Prostate gland (tissue), 2 donors: ENCODE data around the gene NDFIP2. TPM values are rescaled to one million over a fixed set of nuclear protein-coding genes. Genes with fewer than 3 reads are reported as not detected.
A peak's percentile ranks its signal among the peaks of the same experiment; 100 is the strongest.
"Not testable (repeated sequence)": the region's sequence is repeated elsewhere in the genome, so short reads cannot be mapped to it uniquely, and the experiment has no call there.

Experiments used
- DNase-seq: peaks from one replicate; pipeline ENCODE4 v3.0.0-alpha.2; 2019; ENCODE audit warnings: low spot score
- H3K27ac ChIP-seq, 2 donors: fragments of 200-600 bp; sonication (generic); 2 replicates each; pipeline ENCODE4 v1.5.1; 2017 to 2019
- H3K27me3 ChIP-seq: fragments of 200-600 bp; sonication (generic); replicated peaks from 2 replicates; pipeline ENCODE4 v1.5.1; 2019; ENCODE audit not compliant: insufficient read depth
- H3K36me3 ChIP-seq, 2 donors: fragments of 200-600 bp; sonication (generic); 1 replicate in 1 of 2; 2 replicates in 1 of 2; pipeline versions ENCODE4 v1.5.1 to v1.8.1; 2017 to 2019
- H3K4me1 ChIP-seq: fragments of 200-600 bp; sonication (generic); replicated peaks from 2 replicates; pipeline ENCODE4 v1.5.1; 2019
- H3K4me3 ChIP-seq, 2 donors: fragments of 200-600 bp; sonication (generic); 2 replicates each; pipeline ENCODE4 v1.5.1; 2017 to 2019
- H3K9me3 ChIP-seq: fragments of 200-600 bp; sonication (generic); 2 replicates; pipeline ENCODE4 v1.5.1; 2017
- POLR2A ChIP-seq: fragments of 450-650 bp; IDR thresholded peaks from one replicate; pipeline ENCODE4 v1.6.1; 2016; ENCODE audit warnings: antibody characterized with exemption, mild to moderate bottlenecking
- POLR2AphosphoS5 ChIP-seq: sonication (generic); formaldehyde crosslinking; IDR thresholded peaks from one replicate; pipeline ENCODE4 v1.6.1; 2017; ENCODE audit warnings: antibody characterized with exemption
- WGBS: methylation state at CpG from one replicate; pipeline ENCODE4 v1.1.5; 2018; 5-methylcytosine and 5-hydroxymethylcytosine counted together
- intact Hi-C: fragments of 100-400 bp; cut with DNase I; formaldehyde crosslinking; loops from one replicate; pipeline ENCODE4 v1.14.2; 2022
- total RNA-seq, 2 donors: library from RNA; depleted of rRNA; stranded (reverse); fragments of >200 nt; gene quantifications; one replicate each; pipeline ENCODE4 v1.1.0, GENCODE V29; 2016
- TF ChIP-seq, protein P1 (sequence below), 4 experiments: fragments of 200-600 bp in 2 of 4; fragments of 450-650 bp in 2 of 4; sonication (generic) in 2 of 4; IDR thresholded peaks; 1 replicate in 3 of 4; 2 replicates in 1 of 4; pipeline ENCODE4 v1.5.1; 2016 to 2019; ENCODE audit warnings: antibody characterized with exemption in 4 of 4, mild to moderate bottlenecking in 2 of 4, moderate library complexity in 2 of 4

NDFIP2 gene
- total RNA-seq, 2 donors from 2014 or later = 22.2 to 30.8 TPM

DNA sequence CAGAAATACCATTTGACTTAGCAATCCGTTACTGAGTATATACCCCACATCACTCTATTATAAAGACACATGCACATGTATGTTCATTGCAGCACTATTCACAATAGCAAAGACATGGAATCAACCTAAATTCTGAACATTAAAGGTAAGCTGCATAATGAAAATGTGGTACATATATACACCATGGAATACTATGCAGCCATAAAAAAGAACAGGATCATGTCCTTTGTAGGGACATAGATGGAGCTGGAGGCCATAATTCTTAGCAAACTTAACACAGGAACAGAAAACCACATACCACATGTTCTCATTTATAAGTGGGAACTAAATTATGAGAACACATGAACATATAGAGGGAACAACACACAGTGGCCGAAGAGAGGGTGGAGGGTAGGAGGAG lies 85.2 kb downstream of the NDFIP2 start:
- no peak for TF ChIP-seq POLR2AphosphoS5
- no peak for TF ChIP-seq POLR2A
- TF ChIP-seq, protein P1, sequence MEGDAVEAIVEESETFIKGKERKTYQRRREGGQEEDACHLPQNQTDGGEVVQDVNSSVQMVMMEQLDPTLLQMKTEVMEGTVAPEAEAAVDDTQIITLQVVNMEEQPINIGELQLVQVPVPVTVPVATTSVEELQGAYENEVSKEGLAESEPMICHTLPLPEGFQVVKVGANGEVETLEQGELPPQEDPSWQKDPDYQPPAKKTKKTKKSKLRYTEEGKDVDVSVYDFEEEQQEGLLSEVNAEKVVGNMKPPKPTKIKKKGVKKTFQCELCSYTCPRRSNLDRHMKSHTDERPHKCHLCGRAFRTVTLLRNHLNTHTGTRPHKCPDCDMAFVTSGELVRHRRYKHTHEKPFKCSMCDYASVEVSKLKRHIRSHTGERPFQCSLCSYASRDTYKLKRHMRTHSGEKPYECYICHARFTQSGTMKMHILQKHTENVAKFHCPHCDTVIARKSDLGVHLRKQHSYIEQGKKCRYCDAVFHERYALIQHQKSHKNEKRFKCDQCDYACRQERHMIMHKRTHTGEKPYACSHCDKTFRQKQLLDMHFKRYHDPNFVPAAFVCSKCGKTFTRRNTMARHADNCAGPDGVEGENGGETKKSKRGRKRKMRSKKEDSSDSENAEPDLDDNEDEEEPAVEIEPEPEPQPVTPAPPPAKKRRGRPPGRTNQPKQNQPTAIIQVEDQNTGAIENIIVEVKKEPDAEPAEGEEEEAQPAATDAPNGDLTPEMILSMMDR (IDR thresholded peaks at IDR 0.05) = no peak
- 99% methylated on average over 2 of the region's 2 CpGs for WGBS

GRCh38 chr13:79571147-79571546 lies 90.2 kb downstream of the NDFIP2 start:
- Histone ChIP-seq H3K27ac (peak overlapping the region; percentile 28 to 30), H3K9me3 (no peaks in the 10 kb centered on the region), H3K36me3 (no peaks in the 10 kb centered on the region), H3K4me1 (peaks cover 2% of the 10 kb centered on the region), H3K4me3 (no peak overlapping the region), H3K27me3 (no peaks in the 10 kb centered on the region)
- no peak for DNase-seq
- intact Hi-C loops = no loop called here
- TF ChIP-seq, protein P1 (IDR thresholded peaks at IDR 0.05) = no peak
- TF ChIP-seq POLR2AphosphoS5 (peak; percentile 58), POLR2A (no peak)
- WGBS = 15% methylated on average over 1 of the region's 1 CpG

More for the DNA sequence above, 85.2 kb downstream of the NDFIP2 start:
- Histone ChIP-seq H3K4me3 (no peak overlapping the region), H3K9me3 (no peaks in the 10 kb centered on the region), H3K36me3 (no peaks in the 10 kb centered on the region), H3K27me3 (no peaks in the 10 kb centered on the region), H3K27ac (no peak overlapping the region), H3K4me1 (peaks cover 2% of the 10 kb centered on the region)
- DNase-seq = no peak
- intact Hi-C loops = no loop called here

GRCh38 chr13:79573892-79574291 lies 92.9 kb downstream of the NDFIP2 start:
- intact Hi-C loops, DNase-seq, H3K27me3 ChIP-seq, H3K4me3 ChIP-seq, H3K9me3 ChIP-seq, H3K36me3 ChIP-seq, H3K4me1 ChIP-seq, H3K27ac ChIP-seq: not testable (repeated sequence)

DNA sequence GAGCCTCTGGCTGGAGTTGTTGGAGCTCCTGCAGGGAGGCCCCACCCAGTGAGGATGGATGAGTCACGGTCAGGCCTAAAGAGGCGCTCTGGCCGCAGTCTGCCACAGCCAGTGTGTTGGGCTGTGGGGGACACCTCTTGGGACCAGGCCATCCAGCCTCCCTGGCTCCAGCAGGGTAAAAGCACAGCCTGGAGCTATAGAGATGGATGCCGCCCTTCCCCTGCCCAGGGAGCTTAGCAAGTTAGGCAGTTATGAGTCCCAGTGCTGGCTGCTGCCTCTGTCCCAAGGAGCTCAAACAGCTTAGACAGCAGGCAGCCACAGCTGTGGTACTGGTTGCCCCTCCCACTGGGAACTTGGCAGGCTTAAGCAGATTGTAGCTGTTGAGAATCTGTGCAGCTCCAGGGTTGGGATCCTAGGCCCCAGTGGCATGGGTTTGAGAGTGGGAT lies 100.9 kb downstream of the NDFIP2 start:
- Histone ChIP-seq H3K4me3 (no peak overlapping the region), H3K36me3 (no peaks in the 10 kb centered on the region), H3K4me1 (no peaks in the 10 kb centered on the region), H3K27me3 (no peaks in the 10 kb centered on the region), H3K27ac (no peak overlapping the region), H3K9me3 (no peaks in the 10 kb centered on the region)
- no peak for TF ChIP-seq POLR2A
- TF ChIP-seq, protein P1 (IDR thresholded peaks at IDR 0.05) = no peak
- no peak for TF ChIP-seq POLR2AphosphoS5
- intact Hi-C loops = no loop called here
- peak; percentile 45 for DNase-seq
- 11% methylated on average over 1 of the region's 4 CpGs for WGBS

- 86% methylated on average over 1 of the region's 1 CpG for WGBS
- Histone ChIP-seq H3K27ac (no peak overlapping the region), H3K4me1 (no peaks in the 10 kb centered on the region), H3K27me3 (no peaks in the 10 kb centered on the region), H3K9me3 (no peaks in the 10 kb centered on the region), H3K4me3 (no peak overlapping the region), H3K36me3 (no peaks in the 10 kb centered on the region)
- TF ChIP-seq POLR2AphosphoS5 (no peak), POLR2A (no peak)
- TF ChIP-seq, protein P1 (IDR thresholded peaks at IDR 0.05) = no peak
- DNase-seq = no peak
- intact Hi-C loops = no loop called here
These were observed 101.9 kb downstream of the NDFIP2 start for GRCh38 chr13:79582896-79583295.
